Bronchial epithelial cell (primary cell): ENCODE data around the gene FKBP15. TPM values are rescaled to one million over a fixed set of nuclear protein-coding genes. Genes with fewer than 3 reads are reported as not detected.

Source experiments
- DNase-seq: peaks from one replicate; pipeline ENCODE4 v3.0.0-alpha.2; 2010; ENCODE audit warnings: low read depth
- FAIRE-seq: peaks from 2 replicates; lab custom pipeline; 2011; peaks lifted over from hg19 to GRCh38; lab: Jason Lieb, UNC
- H3K27me3 ChIP-seq: 2 replicates; pipeline ENCODE4 v1.5.1; 2011; ENCODE audit warnings: low read length; ENCODE audit not compliant: control insufficient read depth, insufficient read depth
- H3K36me3 ChIP-seq: 2 replicates; pipeline ENCODE4 v1.5.1; 2011; ENCODE audit warnings: low read length; ENCODE audit not compliant: control insufficient read depth, insufficient read depth
- H3K4me3 ChIP-seq: 2 replicates; pipeline ENCODE4 v1.5.1; 2011; ENCODE audit warnings: mild to moderate bottlenecking, low read depth, low read length, control low read depth
- total RNA-seq: library from RNA; depleted of rRNA; stranded (reverse); fragments of >200 nt; gene quantifications from 2 replicates; pipeline ENCODE4 v1.2.1, GENCODE V29; 2014
- TF ChIP-seq, protein P1 (sequence below): IDR thresholded peaks from 2 replicates; pipeline ENCODE4 v1.5.1; 2011; ENCODE audit warnings: mild to moderate bottlenecking, moderate library complexity, low read length, control low read depth, inconsistent platforms; ENCODE audit not compliant: insufficient read depth, severe bottlenecking

Gene FKBP15
- total RNA-seq, 1 donor from 2014 or later = 11.1 TPM

GRCh38 chr9:113219186-113219936 lies 1.7 kb downstream of the FKBP15 start:
- DNase-seq (no peak), FAIRE-seq (no peak)
- Histone ChIP-seq H3K4me3 (no peak overlapping the region), H3K36me3 (no peaks in the 10 kb centered on the region), H3K27me3 (no peaks in the 10 kb centered on the region)
- TF ChIP-seq, protein P1, sequence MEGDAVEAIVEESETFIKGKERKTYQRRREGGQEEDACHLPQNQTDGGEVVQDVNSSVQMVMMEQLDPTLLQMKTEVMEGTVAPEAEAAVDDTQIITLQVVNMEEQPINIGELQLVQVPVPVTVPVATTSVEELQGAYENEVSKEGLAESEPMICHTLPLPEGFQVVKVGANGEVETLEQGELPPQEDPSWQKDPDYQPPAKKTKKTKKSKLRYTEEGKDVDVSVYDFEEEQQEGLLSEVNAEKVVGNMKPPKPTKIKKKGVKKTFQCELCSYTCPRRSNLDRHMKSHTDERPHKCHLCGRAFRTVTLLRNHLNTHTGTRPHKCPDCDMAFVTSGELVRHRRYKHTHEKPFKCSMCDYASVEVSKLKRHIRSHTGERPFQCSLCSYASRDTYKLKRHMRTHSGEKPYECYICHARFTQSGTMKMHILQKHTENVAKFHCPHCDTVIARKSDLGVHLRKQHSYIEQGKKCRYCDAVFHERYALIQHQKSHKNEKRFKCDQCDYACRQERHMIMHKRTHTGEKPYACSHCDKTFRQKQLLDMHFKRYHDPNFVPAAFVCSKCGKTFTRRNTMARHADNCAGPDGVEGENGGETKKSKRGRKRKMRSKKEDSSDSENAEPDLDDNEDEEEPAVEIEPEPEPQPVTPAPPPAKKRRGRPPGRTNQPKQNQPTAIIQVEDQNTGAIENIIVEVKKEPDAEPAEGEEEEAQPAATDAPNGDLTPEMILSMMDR = no peak

GRCh38 chr9:113216406-113216805 lies 4.7 kb downstream of the FKBP15 start:
- TF ChIP-seq, protein P1 = no peak
- H3K4me3 ChIP-seq = no peak overlapping the region
- H3K36me3 ChIP-seq = no peaks in the 10 kb centered on the region
- H3K27me3 ChIP-seq = no peaks in the 10 kb centered on the region
- DNase-seq (no peak), FAIRE-seq (no peak)

GRCh38 chr9:113215132-113215531 lies 5.9 kb downstream of the FKBP15 start:
- H3K4me3 ChIP-seq = no peak overlapping the region
- TF ChIP-seq, protein P1 = no peak
- H3K36me3 ChIP-seq = no peaks in the 10 kb centered on the region
- DNase-seq = peak; percentile 88
- no peaks in the 10 kb centered on the region for H3K27me3 ChIP-seq
- FAIRE-seq = no peak

GRCh38 chr9:113210815-113211214 lies 10.3 kb downstream of the FKBP15 start:
- FAIRE-seq (no peak), DNase-seq (no peak)
- Histone ChIP-seq H3K36me3 (peaks cover 5% of the 10 kb centered on the region), H3K27me3 (no peaks in the 10 kb centered on the region), H3K4me3 (no peak overlapping the region)
- TF ChIP-seq, protein P1 = no peak

DNA sequence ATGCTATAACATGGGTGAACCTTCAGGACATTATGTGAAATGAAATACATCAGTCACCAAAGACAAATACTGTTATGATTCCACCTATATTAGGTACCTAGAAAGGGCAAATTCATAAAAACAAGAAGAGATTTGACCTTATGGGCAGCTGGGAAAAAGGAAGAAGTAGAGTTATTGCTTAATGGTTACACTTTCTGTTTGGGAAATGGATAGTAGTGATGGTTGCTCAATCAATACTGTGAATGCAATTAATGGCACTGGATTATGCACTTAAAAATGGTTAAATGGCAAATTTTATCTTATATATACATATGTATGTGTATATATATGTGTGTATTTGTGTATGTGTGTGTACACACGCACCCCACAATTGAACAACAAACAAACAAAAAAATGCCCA lies 15.2 kb downstream of the FKBP15 start:
- no peak for DNase-seq
- H3K36me3 ChIP-seq = peaks cover 8% of the 10 kb centered on the region
- no peak for FAIRE-seq
- no peaks in the 10 kb centered on the region for H3K27me3 ChIP-seq
- TF ChIP-seq, protein P1 = no peak
- no peak overlapping the region for H3K4me3 ChIP-seq
